ENCODE results near the gene EVI5.

GRCh38 chr1:92679980-92680379, 104.9 kb downstream of the EVI5 start:
- TF ChIP-seq CTCF (IDR thresholded peaks at IDR 0.05) (no peak), POLR2A (IDR thresholded peaks at IDR 0.05) (no peak), POLR2AphosphoS5 (IDR thresholded peaks at IDR 0.05) (no peak), EP300 (IDR thresholded peaks at IDR 0.05) (no peak)

Data from sigmoid colon (tissue), 4 donors.